Neutrophil (primary cell): ENCODE measurements around the gene ZC2HC1C.
"Not testable (repeated sequence)": the region's sequence is repeated elsewhere in the genome, so short reads cannot be mapped to it uniquely, and the experiment has no call there.

ENCODE experiments used
- H3K27ac ChIP-seq: fragments of 200-600 bp; sonication (generic); 2 replicates; pipeline ENCODE4 v1.5.1; 2016; ENCODE audit warnings: mild to moderate bottlenecking, moderate library complexity
- H3K27me3 ChIP-seq: fragments of 200-600 bp; sonication (generic); 2 replicates; pipeline ENCODE4 v1.6.0; 2016; ENCODE audit warnings: mild to moderate bottlenecking
- H3K36me3 ChIP-seq: fragments of 200-600 bp; sonication (generic); 2 replicates; pipeline ENCODE4 v1.5.1; 2017
- H3K4me1 ChIP-seq, 2 experiments: fragments of 200-600 bp in 1 of 2; sonication (generic) in 1 of 2; 1 replicate in 1 of 2; 2 replicates in 1 of 2; pipeline versions ENCODE4 v1.5.1 to v1.6.1; 2013 to 2016; ENCODE audit warnings: low read depth in 1 of 2, low read length in 1 of 2, mild to moderate bottlenecking in 1 of 2, moderate library complexity in 1 of 2; ENCODE audit not compliant: control insufficient read depth in 1 of 2, insufficient read depth in 1 of 2
- H3K4me3 ChIP-seq, 2 experiments: fragments of 200-600 bp in 1 of 2; sonication (generic) in 1 of 2; 1 replicate in 1 of 2; 2 replicates in 1 of 2; pipeline ENCODE4 v1.5.1; 2013 to 2016; ENCODE audit warnings: low read depth in 1 of 2, low read length in 1 of 2, mild to moderate bottlenecking in 1 of 2, moderate library complexity in 1 of 2
- H3K9me3 ChIP-seq: fragments of 200-600 bp; sonication (generic); 2 replicates; pipeline ENCODE4 v1.5.1; 2016
- TF ChIP-seq, protein P1 (sequence below): fragments of 200-600 bp; sonication (generic); IDR thresholded peaks from 2 replicates; pipeline ENCODE4 v1.5.1; 2016; ENCODE audit warnings: antibody characterized with exemption

The ZC2HC1C gene

DNA sequence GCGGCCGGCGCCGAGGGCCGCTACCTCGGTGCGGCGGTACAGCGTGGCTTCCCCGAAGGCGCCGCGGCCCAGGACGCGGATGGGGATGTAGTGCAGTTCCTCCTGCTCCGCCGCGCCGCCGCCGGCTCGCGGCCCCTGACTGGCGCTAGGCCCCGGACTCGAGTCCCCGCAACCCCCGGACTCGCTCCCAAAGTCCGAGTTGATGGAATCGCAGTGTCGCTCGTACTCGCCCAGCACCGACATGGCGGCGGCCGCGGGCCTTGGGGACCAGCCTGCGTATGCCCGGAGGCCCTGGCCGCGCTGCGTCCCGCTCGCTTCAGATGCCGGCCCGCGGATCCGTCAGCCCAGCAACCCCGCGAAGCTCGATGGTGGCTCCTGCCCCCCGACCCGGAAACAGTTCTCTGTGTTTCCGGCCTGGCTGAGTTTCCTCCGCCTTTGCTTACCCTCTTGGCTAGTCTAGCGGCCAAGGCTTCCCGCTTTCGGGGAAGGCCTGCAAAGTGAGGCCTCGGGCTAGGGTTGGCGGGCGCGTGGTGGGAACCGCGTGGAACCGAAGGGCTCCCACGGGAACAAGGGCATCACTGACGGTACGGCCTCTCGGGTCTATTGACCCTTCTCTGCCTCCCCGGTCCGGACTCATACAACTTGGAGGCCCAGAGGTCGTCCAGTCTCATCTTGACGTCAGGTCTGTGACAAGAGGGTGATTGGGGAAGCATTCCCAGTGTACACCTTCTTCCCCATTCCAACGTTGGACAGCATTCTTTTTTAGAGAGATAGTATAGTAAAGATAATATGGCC, 57.4 kb downstream of the ZC2HC1C start, which contains the start of gene NEK9:
Gene NEK9 (minus strand): TSS at position 370 of the 795 bp plus-strand sequence. CDS start 127 bp downstream, at position 243.
- no peaks in the 10 kb centered on the region for H3K36me3 ChIP-seq
- H3K4me1 ChIP-seq: peaks cover 47 to 53% of the 10 kb centered on the region in 2 experiments
- H3K27me3 ChIP-seq: no peaks in the 10 kb centered on the region
- H3K4me3 ChIP-seq: peak within 1 kb of the TSS; percentile 57 to 83
- peak within 1 kb of the TSS; percentile 97 for H3K27ac ChIP-seq
- no peaks in the 10 kb centered on the region for H3K9me3 ChIP-seq
- TF ChIP-seq, protein P1, sequence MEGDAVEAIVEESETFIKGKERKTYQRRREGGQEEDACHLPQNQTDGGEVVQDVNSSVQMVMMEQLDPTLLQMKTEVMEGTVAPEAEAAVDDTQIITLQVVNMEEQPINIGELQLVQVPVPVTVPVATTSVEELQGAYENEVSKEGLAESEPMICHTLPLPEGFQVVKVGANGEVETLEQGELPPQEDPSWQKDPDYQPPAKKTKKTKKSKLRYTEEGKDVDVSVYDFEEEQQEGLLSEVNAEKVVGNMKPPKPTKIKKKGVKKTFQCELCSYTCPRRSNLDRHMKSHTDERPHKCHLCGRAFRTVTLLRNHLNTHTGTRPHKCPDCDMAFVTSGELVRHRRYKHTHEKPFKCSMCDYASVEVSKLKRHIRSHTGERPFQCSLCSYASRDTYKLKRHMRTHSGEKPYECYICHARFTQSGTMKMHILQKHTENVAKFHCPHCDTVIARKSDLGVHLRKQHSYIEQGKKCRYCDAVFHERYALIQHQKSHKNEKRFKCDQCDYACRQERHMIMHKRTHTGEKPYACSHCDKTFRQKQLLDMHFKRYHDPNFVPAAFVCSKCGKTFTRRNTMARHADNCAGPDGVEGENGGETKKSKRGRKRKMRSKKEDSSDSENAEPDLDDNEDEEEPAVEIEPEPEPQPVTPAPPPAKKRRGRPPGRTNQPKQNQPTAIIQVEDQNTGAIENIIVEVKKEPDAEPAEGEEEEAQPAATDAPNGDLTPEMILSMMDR: no peak

DNA sequence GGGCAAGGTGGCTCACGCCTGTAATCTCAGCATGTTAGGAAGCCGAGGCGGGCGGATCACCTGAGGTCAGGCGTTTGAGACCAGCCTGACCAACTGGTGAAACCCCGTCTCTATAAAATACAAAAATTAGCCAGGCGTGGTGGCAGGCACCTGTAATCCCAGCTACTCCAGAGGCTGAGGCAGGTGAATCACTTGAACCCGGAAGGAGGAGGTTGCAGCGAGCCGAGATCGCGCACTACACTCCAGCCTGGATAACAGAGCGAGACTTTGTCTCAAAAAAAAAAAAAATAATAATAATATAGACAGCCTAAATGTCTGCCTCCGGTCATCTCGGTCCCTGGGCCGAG, 58.0 kb downstream of the ZC2HC1C start:
- H3K27me3 ChIP-seq, H3K36me3 ChIP-seq, H3K9me3 ChIP-seq: not testable (repeated sequence)
- Histone ChIP-seq H3K4me1 (peaks cover 48 to 51% of the 10 kb centered on the region in 2 experiments), H3K4me3 (peak overlapping the region; percentile 57 to 83), H3K27ac (peak overlapping the region; percentile 97)

DNA sequence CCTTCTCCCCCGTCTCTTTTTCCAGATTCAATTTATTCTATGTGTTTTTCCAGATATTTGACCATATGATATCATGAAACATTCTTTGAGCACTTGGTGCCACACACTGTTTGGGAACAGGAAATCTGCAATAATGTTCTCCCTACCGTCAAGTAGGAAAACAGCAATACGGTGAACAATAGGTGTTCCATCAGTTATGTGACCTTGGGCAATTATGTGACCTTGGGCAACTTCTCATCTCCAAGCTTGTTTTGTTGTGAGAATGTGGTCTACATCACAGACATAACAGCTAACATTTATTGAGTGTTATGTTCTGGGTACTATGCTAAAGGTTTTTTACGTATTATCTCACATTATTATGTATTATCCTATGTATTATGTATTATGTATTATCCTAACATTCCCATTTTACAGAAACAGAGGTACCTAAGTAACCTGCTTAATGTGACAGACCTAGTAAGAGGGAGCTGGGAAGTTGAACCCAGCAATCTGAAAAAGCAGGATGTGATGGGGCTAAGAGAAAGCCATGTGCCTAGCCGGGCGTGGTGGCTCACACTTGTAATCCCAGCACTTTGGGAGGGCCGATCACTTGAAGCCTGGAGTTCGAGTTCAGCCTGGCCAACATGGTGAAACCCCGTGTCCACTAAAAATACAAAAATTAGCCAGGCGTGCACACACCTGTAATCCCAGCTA, 58.6 kb downstream of the ZC2HC1C start:
- Histone ChIP-seq H3K27me3 (no peaks in the 10 kb centered on the region), H3K4me3 (peak overlapping the region; percentile 57 to 83), H3K9me3 (no peaks in the 10 kb centered on the region), H3K4me1 (peaks cover 52 to 53% of the 10 kb centered on the region in 2 experiments), H3K36me3 (no peaks in the 10 kb centered on the region), H3K27ac (peak overlapping the region; percentile 97)
- TF ChIP-seq, protein P1: no peak

DNA sequence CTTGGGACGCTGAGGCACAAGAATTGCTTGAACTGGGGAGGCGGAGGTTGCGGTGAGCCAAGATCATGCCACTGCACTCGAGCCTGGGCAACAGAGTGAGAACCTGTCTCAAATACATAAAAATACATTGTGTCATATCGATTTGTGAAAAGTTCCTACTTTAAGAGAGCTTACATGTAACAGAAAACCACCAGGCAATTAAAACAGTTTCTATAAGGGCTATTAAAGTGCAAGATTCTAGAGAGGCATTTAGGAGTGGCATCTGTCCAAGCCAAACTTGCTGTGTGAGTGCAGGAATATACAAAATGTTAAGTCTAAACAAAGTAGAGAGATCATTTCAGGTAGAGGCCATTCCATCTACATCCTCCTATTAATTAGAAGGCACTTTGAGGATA, 59.2 kb downstream of the ZC2HC1C start:
- Histone ChIP-seq H3K9me3 (no peaks in the 10 kb centered on the region), H3K4me3 (no peak overlapping the region), H3K4me1 (peaks cover 48% of the 10 kb centered on the region in 2 experiments), H3K27me3 (no peaks in the 10 kb centered on the region), H3K36me3 (no peaks in the 10 kb centered on the region), H3K27ac (peak overlapping the region; percentile 97)
- TF ChIP-seq, protein P1: no peak
